SK-MEL-5 (cell line): ENCODE measurements around the gene UMODL1. TPM values are rescaled to one million over a fixed set of nuclear protein-coding genes. Genes with fewer than 3 reads are reported as not detected.

ENCODE experiments used
- DNase-seq: peaks from one replicate; pipeline ENCODE4 v3.0.0-alpha.2; 2016; ENCODE audit warnings: low read depth, low spot score
- in situ Hi-C: cut with HindIII; loops from 2 replicates; pipeline ENCODE4 v1.10.0; 2016; ENCODE audit warnings: low sequenced_read_pairs, high pct_unique_total_duplicates, low pct_unique_long_range_greater_than_20kb
- polyA plus RNA-seq, 2 experiments: library from polyadenylated mRNA; depleted of rRNA; stranded (reverse); fragments of >200 nt; gene quantifications; 2 replicates each; pipeline ENCODE4 v1.2.3, GENCODE V29; 2015
- total RNA-seq: library from RNA; depleted of rRNA; stranded (reverse); fragments of >200 nt; shearing (Covaris generic); gene quantifications from 2 replicates; pipeline ENCODE4 v1.2.3, GENCODE V29; 2014; rRNA removed

UMODL1 gene, protein sequence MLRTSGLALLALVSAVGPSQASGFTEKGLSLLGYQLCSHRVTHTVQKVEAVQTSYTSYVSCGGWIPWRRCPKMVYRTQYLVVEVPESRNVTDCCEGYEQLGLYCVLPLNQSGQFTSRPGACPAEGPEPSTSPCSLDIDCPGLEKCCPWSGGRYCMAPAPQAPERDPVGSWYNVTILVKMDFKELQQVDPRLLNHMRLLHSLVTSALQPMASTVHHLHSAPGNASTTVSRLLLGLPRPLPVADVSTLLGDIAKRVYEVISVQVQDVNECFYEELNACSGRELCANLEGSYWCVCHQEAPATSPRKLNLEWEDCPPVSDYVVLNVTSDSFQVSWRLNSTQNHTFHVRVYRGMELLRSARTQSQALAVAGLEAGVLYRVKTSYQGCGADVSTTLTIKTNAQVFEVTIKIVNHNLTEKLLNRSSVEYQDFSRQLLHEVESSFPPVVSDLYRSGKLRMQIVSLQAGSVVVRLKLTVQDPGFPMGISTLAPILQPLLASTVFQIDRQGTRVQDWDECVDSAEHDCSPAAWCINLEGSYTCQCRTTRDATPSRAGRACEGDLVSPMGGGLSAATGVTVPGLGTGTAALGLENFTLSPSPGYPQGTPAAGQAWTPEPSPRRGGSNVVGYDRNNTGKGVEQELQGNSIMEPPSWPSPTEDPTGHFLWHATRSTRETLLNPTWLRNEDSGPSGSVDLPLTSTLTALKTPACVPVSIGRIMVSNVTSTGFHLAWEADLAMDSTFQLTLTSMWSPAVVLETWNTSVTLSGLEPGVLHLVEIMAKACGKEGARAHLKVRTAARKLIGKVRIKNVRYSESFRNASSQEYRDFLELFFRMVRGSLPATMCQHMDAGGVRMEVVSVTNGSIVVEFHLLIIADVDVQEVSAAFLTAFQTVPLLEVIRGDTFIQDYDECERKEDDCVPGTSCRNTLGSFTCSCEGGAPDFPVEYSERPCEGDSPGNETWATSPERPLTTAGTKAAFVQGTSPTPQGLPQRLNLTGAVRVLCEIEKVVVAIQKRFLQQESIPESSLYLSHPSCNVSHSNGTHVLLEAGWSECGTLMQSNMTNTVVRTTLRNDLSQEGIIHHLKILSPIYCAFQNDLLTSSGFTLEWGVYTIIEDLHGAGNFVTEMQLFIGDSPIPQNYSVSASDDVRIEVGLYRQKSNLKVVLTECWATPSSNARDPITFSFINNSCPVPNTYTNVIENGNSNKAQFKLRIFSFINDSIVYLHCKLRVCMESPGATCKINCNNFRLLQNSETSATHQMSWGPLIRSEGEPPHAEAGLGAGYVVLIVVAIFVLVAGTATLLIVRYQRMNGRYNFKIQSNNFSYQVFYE
- not detected in 2 replicates for total RNA-seq
- polyA plus RNA-seq (2015; cell fraction: cytosol; rRNA removed), result 0.20 TPM in 1 of 2 replicates, not detected in the other
- not detected in 2 replicates for polyA plus RNA-seq (2015; cell fraction: nucleus; rRNA removed)

DNA sequence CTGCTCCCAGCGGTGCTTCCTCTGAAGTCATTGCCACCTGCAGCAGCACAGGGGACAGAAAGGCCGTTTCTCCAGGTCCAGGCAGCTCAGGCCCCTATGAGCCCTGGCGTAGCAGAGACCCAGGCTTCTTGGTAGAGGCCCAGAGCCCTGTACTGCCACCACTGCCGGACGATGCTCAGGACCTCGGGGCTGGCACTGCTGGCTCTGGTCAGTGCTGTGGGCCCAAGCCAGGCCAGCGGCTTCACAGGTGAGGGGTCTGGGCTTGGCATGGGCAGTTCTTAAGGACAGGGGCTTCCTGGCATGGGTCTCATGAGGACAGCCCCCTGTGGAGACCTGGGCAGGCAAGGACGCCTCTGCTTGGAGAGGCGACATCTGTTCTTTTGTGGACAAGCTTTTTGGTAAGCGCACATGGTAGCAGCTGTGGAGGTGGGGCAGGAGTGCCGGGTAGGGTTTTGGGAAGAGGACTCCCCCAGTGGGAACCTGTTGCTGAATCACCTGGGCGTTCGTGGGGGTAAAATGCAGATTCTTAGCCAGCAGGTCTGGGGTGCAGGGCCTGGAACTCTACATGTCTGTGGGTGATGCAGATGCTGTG, at the start of gene UMODL1:
Gene UMODL1 (plus strand): TSS at position 172 of the 592 bp plus-strand sequence. CDS start 0 bp downstream, at position 172.
- in situ Hi-C loops, result no loop called here
- no peak for DNase-seq

DNA sequence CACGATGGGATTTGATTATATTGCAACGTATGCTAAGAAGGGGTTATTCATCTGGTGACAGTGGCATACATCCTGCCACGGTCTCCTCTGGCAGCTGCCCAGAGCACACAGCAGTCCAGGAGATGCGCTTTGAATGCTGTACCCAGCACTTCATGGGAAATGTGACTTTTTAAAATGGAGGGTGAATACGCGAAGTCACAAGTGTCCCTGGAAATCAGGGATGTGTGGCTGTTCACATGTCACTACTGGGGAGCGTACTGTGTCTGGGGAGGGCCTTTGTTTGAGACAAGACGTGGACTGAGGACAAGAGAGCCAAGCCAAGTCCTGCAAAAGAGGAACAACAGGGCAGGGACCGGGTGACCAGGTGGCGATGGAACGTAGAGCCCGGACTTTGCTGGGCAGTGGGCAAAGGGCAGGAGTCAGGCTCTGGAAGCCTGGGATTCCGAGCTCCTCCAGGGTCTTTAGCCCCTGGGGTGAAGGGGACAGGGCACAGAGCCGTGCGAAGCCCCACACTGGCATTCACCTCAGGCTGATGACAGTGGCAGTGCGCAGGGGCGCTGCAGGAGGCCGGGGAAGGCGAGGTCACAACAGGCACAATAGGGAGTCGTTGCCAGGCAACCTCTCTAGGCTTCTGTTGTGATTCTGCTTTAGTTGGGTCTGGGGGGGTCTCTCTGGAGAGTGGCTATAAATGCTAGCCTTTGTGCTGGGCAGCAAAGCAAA, 49.6 kb upstream of the UMODL1 start:
- no peak for DNase-seq
- in situ Hi-C loops, result no loop called here

DNA sequence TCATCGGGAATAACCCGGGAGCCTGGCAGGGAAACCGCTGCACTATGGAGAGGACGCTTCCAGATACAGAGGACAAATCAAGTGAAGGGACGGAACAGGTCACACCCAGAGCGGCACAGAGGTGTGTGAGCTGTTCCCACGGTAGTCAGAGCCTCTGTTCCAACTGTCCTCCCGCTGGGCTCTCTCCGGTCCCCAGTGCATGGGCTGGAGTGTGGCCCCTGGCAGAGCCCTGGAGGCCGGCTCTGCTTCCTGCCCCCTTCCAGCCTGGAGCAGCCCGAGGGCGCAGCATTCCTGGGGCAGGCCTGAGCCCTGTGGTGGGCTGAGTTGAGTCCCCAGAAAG, 49.1 kb upstream of the UMODL1 start:
- in situ Hi-C loops, result no loop called here
- no peak for DNase-seq

DNA sequence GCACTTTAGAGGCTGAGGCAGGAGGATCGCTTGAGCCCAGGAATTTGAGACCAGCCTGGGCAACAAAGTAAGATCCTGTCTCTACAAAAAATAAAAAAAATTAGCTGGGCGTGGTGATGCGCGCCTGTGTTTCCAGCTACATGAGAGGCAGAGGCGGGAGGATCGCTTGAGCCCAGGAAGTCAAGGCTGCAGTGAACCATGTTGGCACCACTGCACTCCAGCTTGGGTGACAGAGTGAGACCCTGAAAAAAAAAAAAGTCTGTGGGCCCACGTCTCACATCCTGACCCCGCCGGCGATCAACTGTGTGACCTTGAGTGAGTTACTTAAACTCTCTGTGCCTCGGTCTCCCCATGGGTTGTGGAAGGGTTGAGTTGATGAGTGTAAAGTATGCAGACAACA, 48.2 kb upstream of the UMODL1 start:
- in situ Hi-C loops, result no loop called here

DNA sequence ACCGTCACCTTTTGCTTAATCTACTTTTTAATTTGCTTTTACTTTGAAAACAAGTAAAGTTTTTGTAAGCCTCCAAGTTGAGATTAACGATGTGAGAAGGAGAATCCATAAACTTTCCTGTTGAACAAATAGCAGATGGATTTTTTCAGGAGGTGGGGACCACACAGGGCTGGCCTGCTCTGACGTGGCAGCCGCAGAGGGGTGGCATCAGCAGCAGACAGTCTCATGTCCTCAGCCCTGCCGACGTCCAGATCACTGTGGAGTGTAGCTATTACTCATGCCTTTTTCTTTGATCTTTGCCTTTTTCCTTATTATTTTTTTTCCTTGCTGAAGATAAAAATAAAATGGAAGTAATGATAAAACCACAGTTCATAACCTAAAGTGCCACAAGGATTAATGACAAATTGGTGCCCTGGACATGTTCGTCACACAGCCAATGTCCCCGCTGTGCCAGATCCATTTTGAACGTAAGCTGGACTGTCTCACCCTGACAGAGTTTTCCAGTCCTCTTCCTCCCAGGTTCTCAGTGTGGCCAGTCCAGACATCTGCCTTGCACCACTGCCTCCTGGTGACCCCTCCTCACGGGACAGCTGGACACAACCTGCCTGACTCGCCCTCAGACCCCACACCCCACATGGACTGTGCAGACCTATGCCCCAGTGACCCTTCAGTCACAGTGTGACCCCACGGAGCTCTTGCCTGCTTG, 45.6 kb upstream of the UMODL1 start:
- in situ Hi-C loops, result no loop called here
- DNase-seq, result no peak

More for the DNA sequence above, 48.2 kb upstream of the UMODL1 start:
- DNase-seq, result no peak

DNA sequence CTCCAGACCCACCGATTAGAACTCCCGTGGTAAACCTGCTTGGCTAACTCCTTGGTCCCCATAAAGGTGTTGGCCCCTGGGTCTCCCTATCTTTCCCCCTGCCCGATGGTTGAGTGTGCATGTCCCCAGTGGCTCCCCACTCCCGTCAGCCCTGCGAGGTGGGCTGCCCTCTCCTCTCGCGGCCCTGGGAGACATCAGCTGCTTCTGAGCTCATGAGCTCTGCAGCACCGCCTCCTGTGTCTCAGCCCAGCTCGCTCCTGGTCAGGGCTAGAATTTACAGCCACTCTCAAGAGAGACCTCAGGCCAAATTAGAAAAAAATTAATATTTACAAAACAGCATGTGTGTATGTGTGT, 45.1 kb upstream of the UMODL1 start:
- in situ Hi-C loops, result no loop called here
- no peak for DNase-seq

DNA sequence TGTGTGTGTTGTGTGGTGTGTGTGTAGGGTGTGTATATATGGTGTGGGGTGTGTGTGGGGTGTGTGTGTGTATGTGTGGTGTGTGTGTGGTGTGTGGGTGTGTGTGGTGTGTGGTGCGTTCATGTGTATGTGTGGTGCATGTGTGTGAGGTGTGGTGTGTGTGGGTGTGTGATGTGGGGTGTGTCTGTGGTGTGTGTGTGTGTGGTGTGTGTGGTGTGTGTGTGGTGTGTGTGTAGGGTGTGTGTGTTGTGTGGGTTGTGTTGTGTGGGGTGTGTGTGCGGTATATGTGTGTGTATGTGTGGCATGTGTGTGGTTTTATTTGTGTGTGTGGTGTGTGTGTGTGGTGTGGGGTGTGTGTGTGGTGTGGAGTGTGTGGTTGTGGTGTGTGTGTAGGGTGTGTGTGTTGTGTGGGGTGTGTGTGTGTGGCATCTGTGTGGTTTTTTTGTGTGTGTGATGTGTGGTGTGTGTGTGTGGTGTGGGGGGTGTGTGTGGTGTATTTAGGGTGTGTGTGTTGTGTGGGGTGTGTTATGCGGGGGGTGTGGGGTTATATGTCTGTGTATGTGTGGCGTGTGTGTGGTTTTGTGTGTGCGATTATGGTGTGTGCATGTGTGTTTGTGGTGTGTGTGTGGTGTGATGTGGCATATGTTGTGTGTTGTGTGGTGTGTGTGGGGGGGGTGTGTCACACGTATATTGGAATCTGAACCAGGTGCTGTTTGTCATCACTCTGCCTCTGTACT, 43.9 kb upstream of the UMODL1 start:
- no peak for DNase-seq
- in situ Hi-C loops, result no loop called here

DNA sequence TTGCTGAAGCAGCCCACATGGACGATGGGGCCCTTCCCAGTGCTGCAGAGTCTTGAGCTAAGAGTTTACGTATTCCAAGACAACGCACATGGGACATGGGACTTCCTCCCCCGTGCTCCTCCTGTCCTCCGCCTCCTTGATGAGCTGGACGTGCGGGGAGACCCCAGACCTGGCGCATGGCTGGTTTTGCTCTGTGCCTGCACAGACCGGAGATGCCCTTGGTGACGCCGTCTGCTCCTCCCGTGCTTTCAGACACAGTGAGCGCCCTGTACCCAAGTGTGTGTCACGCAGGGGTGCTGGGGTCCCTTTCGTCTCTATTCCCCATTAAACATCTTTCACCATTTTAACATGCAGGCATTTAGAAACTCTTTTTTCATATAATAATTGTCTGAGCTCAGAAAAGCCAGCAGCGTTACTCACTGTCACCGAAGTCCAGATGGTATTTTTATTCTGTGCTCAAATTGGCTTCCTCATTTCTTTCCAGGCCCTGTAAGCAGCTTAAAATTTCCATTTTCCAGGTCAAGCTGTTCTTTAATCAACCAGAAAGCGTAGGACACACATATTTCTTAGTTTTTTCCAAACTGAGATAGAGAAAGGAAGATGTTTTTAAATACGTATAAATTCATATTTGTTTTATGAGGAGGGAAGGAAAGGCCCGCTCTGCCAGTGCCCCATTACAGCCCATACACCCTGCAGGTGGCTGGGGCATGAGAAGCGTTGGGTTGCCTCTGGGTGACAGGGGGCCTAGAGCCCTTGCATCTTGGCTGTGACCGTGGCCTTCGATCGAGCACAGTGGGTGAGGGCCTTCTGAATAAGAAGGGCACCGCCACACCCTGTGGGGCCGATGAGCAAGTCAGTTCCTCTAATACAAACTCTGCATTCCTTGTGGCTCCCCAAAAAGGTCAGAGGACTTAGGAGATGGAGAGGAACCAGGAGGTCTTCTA, 43.0 kb upstream of the UMODL1 start:
- DNase-seq, result no peak
- in situ Hi-C loops, result no loop called here

DNA sequence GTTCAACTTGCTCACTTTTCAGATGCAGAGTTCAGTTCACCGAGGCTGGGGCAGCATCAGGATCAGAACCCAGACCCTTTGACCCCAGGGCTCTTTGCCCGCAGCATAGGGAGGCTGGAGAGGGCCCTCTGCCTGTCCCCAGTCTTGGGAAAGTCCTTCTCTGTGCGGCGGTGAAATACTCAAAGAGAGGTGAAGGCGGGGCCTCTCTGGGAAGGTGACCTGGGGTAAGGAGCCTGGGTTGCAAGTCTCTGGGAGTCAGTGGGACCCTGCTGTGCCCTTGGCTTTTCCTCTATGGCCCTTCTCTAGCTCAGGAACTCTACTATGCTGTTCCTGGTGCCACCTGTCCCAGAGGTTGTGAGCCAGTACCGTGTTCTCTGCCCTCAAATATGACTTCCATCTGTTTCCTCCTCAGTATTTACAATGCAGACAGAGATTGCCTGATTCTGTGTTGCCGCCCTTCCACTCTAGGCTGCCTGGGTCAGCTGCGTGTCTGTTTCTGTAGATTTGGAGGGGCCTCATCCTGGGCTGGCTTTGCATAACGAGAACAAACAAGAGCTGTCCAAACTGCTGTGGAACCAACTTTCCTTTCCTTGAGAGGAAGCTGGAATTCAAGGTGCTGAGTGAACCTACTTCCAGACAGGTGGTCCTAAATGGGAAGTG, 42.2 kb upstream of the UMODL1 start:
- in situ Hi-C loops, result no loop called here
- DNase-seq, result no peak

DNA sequence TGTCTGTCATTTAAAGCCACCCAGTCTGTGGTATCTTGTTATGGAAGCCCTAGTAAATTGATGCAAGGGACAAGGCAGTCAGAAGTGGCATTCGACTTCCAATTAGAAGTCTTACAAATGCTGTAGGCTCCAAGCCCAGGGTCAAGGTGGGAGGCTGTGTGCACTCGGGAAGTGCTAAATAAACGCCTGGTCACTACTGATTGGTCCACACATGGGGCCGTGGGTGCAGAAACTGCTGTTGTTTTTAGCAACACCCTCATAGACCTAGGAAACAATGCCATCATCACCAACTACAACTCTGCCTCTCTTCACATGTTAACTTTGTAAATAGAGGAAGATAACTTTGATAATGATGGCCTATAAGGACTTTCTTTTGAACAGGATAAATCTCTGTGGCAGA, 40.8 kb upstream of the UMODL1 start:
- in situ Hi-C loops, result no loop called here
- DNase-seq, result no peak

DNA sequence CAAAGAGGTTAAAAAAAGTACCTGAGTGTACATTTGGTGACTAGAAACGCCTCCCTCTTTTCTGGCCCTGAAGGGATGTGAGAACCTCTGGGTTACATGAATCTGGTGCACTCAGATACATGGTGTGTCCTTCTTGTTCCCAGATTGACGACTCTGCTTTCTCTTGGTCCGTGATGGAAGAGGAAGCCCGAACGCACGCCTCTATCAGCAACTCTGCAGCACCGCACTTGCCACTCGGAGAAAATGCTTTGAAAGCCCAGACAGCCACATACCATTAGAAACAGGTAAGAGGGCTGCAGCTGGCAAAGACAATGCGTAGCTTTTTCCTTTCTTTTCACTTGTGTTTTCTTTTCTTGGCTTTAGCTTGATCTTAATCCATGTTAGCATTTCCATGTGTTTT, 39.9 kb upstream of the UMODL1 start:
- in situ Hi-C loops, result no loop called here
- no peak for DNase-seq

DNA sequence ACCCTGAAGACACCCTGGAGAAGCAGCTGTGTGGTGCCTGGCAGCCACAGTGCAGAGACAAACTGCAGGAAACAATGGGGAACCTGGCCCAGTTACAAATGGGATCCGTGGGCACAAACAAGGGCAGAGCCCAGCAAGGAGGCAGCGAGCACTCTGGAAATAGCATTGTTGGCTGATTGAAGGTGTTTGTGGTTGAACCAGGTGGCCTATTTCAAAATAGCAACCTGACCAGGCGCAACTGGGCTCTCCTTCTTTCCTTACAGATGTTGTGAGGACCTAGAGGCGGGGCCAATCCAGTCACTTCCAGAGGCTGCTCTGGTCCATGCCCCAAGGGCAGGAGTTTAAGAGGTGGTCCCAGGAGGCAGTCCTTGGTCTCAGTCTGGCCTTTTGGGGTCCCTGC, 39.3 kb upstream of the UMODL1 start:
- in situ Hi-C loops, result no loop called here
- DNase-seq, result no peak

DNA sequence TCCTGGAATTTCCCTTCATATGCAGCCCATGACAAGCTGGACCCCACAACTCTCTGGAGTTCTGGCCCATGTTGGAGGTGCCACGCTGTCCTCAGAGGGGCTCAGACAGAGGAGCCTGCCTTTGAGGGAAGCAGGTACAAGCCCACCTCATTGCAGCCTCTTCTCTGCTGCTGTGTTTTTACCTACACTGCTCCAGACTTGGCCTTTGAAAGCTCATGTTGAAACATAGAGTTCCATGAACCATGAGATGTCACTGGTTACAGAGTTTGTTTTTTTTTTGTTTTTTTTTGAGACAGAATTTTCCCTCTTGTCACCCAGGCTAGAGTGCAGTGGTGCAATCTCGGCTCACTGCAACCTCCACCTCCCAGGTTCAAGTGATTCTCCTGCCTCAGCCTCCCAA, 38.9 kb upstream of the UMODL1 start:
- no peak for DNase-seq
- in situ Hi-C loops, result no loop called here

DNA sequence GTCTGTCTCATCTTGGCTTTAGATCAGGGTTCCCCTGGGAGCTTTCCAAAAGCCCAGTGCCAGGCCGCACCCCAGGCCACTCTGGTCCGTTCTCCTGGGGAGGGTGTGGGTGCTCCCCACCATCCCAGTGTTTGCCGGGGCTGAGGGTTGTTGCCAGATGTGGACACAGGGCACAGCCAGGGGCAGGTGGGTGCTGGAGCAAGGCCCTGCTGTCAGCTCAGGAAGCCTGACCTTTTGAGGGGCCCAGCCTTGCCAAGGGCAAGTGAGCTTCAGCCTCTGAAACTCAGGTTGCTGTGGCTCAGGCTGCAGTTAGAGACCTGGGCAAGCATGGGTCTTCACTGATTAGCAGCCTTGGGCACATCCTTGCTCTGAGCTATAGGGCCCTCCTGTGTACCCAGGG, 38.1 kb upstream of the UMODL1 start:
- DNase-seq, result no peak
- in situ Hi-C loops, result no loop called here
